ENCODE measurements around the gene ADH1C. TPM values are rescaled to one million over a fixed set of nuclear protein-coding genes. Genes with fewer than 3 reads are reported as not detected.

The ADH1C gene
- not detected in 5 replicates for total RNA-seq (2022; extraction: Qiagen RNA extraction; ENCODE audit: low read depth)

DNA sequence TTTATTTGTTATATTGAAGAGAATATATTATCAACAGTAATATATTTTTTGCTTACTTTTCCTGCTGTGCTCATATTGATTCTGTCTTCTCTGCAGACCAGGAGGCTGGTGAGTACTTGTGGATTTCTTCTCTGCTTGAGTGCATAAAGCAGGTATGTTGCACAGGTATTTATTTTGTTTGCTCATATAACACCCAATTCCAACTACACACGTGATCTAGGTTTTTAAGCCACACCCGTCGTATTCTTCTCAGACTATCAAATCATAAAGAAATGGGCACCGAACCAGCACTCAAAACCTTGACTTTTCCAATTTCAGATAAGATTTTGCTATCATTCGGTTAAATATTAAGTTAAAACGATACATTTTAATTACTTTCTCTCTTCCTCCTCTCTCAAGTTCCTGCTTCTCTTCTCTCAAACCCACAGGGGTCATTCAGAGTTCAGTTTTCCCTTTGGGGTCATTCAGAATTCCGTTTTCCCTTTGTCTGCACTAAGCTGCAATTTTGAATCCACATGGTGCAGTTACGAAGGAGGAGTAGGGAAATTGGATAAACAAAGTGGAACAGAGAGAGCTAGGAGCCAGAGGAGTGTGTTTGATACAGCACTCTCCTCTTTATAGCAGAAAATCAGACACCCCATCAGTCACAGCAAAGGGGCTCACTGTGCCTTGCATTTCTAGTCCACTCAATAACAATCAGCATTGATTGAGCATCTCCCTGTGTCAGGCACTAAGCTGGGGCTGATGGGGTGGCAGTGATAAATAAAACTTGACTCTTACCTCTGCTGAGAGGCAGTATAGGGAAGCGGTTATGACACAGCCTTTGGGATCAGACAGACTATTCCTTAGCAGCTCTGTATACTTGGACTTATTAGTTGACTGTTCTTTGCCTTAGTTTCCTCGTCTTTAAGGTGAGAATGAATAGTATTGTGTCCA, at the start of gene ADH1C:
Gene ADH1C (minus strand): TSS at position 145 of the 936 bp plus-strand sequence. CDS start 71 bp downstream, at position 74.

DNA sequence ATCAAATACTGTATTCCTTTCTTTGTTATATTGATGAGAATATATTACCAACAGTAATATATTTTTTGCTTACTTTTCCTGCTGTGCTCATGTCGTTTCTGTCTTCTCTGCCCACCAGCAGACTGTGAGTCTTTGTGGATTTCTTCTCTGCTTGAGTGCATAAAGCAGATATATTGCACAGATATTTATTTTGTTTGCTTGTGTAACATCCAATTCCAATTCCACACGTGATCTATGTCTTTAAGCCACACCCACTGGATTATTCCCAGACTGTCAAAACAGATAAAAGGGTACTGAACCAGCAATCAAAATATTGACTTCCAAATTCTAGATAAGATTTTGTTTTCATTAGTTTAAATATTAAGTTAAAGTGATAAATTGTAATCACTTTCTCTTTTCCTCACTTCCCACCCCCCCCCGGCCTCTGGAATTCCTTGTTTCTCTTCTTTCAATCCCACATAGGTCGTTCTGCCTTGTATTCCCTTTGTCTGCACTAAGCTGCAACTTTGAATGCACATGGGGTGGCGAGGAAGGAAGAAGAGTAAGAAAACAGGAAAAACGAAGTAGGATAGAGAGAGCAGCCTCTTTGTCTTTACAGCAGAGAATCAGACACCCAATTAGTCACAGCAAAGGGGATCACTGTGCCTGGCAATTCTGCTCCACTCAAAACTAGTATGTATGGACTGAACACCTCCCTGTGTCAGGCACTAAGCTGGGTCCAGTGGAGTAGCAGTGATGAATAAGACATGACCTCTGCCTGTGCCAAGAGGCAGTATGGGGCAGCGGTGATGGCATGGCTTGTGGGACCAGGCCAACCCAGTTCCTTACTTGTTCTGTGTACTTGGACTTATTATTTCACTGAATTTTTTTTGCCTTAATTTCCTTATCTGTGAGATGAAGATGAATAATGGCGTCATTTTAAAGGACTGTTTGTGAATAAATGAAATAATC, 31.0 kb downstream of the ADH1C start, which contains the start of gene ADH1B:
Gene ADH1B (minus strand): TSS at position 161 of the 951 bp plus-strand sequence. CDS start 70 bp downstream, at position 91.

DNA sequence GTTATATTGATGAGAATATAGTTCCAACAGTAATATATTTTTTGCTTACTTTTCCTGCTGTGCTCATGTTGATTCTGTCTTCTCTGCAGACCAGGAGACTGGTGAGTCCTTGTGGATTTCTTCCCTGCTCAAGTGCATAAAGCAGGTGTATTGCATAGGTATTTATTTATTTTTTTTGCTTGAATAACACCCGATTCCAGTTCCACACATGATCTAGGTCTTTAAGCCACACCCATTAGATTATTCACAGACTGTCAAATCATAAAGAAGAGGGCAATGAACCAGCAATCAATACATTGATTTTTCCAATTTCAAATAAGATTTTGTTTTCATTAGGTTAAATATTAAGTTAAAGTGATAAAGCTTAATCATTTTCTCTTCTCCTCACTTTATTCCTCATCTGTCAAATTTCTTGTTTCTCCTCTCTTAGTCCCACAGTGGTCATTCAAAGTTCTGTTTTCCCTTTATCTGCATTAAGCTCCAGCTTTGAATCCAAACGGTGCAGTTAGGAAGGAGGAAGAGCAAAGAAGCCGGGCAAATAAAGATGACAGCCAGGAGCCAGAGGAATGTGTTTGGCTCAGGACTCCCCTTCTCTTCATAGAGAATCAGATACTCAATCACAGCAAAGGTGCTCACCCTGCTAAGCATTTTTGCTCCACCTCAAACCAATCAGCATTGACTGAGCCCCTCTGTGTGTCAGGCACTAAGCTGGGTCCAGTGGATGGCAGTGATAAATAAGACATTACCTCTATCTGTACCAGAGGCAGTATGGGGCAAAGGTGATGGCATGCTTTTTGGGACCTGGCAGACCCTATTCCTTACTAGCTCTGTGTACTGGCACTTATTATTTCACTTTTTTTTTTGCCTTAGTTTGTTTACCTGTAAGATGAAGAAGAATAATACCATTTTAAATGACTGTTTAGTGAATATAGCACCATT, 61.4 kb downstream of the ADH1C start, which contains the start of gene ADH1A:
Gene ADH1A (minus strand): TSS at position 138 of the 939 bp plus-strand sequence. CDS start 71 bp downstream, at position 67.

Other genes with a start within 250 kb of the ADH1C start
- not detected in 5 replicates for gene ADH4, start 208.4 kb downstream of the ADH1C start, total RNA-seq (2022; extraction: Qiagen RNA extraction; ENCODE audit: low read depth)
- gene ADH6, start 133.5 kb downstream of the ADH1C start, total RNA-seq (2022; extraction: Qiagen RNA extraction; ENCODE audit: low read depth): 0.05 to 0.06 TPM in 2 of 5 replicates, not detected in the others
- not detected in 5 replicates for gene ADH1A, start 61.8 kb downstream of the ADH1C start, total RNA-seq (2022; extraction: Qiagen RNA extraction; ENCODE audit: low read depth)
- not detected in 5 replicates for gene ADH1B, start 31.3 kb downstream of the ADH1C start, total RNA-seq (2022; extraction: Qiagen RNA extraction; ENCODE audit: low read depth)
- not detected in 5 replicates for gene ADH7, start 82.6 kb upstream of the ADH1C start, total RNA-seq (2022; extraction: Qiagen RNA extraction; ENCODE audit: low read depth)
- gene C4orf17, start 158.3 kb upstream of the ADH1C start, total RNA-seq (2022; extraction: Qiagen RNA extraction; ENCODE audit: low read depth): not detected in 5 replicates
- 4.0 to 5.7 TPM (median 5.0 TPM) in 5 replicates for gene TRMT10A, start 211.3 kb upstream of the ADH1C start, total RNA-seq (2022; extraction: Qiagen RNA extraction; ENCODE audit: low read depth)
- gene MTTP, start 222.1 kb upstream of the ADH1C start, total RNA-seq (2022; extraction: Qiagen RNA extraction; ENCODE audit: low read depth): 0.07 TPM in 1 of 5 replicates, not detected in the others

All from A549 treated with DMSO at 1 μM for 4 hours (cell line).